CD4-positive, alpha-beta T cell treated with Interferon gamma for 1 hour (primary cell): ENCODE results near the gene PROCA1.

Experiments used
- DNase-seq: peaks from one replicate; pipeline ENCODE4 v3.0.0-alpha.2; 2020

Gene PROCA1, protein sequence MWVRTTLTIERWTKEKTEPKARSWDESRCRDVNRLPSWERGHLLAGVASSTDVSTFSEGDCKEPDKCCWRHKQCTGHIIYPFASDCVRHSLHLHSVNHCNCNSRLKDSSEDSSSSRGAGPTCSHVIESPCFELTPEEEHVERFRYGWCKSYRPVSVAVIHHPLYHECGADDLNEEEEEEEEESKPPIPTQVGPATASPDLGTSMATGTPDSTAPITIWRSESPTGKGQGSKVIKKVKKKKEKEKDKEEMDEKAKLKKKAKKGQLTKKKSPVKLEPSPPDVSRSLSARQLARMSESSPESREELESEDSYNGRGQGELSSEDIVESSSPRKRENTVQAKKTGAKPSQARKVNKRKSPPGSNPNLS

DNA sequence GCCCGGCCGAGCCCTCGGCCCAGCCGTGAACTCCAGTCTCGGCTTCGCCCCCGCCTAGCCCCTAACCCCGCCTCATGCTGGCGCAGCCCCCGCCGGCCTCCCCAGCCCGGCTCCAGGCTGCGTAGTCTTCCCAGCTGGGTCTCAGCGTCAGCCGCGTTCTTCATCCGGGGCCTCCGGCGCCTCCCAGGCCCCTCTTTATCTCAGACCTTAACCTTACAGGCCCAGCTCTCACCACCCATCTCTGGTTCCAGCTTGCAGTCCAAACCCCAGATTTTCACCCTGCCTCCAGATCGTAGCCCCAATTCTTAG, at the start of gene PROCA1:
Gene PROCA1 (minus strand): TSS at position 166 of the 309 bp plus-strand sequence. CDS start 228 bp downstream, outside the sequence.
- no peak for DNase-seq

DNA sequence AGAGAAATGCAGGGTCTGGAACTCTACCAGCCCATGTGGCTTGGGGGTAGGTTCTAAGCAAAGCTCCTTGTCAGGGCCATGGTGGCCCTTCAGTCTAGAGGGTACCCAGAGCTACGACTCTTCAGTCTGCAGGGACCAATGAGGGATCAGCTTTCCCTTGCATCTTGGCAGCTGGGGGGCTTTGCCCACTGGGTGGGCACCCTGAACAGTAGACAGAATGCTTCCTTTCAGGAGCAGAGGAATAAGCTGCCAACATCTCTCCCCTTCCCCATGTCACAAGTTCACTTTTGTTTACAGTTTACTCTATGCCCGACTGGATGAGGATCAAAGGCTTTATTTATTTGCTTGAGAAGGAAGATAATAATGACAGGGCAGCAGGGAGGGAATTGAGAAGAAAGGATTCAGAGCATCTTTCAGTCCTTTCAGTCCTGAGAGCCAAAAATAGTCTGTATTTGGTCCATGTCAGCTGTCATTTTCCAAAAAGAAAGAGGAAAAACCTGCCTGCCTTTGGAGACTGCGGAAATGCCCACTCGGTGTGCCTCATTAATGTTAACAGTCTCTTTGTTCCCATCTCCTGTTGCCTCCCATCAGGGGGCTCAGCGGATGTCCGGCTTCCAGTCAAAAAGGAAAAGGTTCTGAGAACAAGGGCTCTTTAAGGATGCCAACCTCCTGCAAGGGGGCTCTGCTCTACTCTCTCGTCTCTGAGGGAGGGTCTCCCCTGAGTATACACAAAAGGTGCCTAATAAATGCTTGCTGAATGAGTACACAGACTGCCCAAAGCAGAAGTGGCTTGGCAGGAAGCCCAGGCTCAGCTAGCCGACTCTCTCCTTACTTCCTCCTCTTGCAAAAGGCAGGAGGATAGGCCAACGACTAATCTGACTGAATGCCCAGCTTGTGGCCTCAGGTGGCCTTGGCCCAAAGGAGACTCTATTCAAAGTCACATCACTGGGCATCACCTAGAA, 49.2 kb upstream of the PROCA1 start:
- DNase-seq, result peak; percentile 34

DNA sequence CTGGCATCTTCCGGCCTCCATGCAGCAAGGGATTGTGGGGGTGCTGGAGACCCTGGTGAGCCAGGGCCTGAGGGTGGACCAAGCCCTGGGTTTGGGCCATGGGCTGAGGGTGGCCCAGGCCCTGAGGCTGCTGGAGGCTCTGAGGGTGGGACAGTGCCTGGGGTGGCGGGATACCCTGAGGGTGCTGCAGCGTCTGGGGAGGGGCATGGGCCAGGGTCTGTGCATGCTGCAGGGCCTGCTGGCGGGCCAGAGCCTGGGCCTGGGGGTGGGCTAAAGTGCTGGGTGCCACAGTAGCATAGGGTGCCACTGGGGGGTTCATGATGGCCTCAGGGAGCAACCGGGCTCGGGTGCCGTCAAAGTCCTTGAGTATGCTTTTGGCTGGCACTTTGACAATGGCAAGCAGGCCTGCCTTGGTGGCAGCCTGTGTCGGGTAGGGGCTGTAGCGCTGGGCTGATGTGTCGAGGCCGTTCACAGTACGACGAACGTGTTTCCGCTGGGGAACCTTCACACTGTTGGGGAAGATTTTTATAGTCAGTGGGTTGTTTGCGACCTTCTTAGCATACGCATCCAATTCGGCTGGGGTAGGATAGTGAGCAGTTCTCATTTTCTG, 47.7 kb upstream of the PROCA1 start:
- no peak for DNase-seq

DNA sequence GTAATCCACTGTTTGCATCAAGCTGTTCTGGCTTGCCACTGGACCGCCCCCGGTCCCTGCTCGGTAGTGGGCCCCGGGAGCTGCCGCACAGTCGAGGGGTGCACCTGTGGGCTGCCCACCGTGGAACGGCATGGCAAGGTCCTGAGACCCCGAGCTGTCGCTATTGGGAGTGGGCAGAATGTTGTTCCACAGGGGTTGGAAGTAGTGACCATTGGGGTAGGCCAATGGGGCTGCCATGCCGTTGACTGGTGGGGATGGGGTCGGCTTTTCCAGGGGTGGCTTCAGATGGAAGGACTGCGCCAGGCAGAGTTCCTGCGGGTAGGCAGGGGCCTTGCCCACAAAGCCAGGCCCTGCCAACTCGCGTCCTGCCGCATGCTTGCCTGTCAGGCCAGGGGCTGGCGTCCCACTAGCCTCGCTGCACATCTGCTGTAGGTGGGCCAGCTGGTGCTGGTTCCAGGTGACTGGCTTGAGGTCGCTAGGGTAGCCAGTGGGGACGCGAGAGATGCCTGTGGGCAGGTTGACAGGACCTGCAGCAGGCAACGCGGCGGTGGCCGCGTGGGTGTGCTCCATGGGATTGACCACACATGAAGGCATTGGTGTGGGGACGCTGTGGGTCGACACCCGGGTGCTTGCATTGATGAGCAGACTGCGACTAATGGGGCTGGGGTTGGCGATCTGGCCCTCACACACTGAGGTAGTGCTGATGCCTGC, 46.9 kb upstream of the PROCA1 start:
- no peak for DNase-seq

DNA sequence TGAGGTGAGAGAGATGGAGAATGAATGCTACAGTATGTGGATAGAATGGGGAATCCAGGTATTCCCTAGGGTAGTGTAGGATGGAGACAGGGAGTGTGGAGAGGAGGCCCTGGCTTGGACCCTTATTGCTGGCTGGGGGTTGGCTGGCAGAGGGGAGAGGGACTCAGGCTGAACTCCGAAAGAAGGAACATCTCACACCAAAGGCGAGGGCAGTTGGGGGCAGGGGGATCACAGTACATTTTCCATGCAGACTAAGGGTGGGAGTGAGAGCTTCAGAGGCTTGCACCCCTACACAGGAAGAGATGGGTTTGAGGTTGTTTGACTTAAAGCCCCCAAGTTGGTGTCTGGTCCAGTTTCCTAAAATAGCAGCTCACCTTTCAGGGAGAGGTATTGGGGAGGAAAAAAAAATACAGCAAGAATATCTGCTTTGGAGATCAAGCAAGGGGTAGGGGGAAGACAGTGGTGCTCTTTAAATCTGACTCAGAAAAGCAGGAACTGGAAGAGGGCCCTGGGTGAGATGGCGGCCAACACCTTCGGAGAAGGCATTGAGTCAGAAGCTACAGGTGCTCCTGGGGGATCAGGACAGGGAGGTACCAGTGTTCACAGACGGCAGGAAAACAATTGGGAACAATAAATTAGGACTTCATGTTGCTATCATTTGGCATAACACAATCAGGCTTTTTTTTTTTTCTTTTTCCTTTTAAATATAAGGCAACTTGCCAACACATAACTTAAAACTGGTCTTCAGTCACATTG, 44.5 kb upstream of the PROCA1 start:
- no peak for DNase-seq

DNA sequence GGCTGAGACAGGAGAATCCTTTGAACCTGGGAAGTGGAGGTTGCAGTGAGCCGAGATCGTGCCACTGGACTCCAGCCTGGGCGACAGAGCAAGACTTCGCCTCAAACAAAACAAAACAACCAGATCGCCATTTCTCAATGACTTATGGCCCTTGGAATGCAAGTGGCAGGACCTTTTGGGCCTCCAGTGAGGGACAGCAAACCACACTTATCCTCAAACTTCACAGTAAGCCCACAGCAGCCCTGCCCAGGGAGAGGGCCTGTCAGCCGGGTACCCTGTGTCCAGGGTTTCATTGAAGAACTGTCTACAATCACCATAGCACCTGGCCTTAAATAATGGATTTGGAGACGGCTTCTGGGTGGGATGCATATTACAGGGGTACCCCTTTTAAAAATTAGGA, 43.8 kb upstream of the PROCA1 start:
- DNase-seq, result no peak

DNA sequence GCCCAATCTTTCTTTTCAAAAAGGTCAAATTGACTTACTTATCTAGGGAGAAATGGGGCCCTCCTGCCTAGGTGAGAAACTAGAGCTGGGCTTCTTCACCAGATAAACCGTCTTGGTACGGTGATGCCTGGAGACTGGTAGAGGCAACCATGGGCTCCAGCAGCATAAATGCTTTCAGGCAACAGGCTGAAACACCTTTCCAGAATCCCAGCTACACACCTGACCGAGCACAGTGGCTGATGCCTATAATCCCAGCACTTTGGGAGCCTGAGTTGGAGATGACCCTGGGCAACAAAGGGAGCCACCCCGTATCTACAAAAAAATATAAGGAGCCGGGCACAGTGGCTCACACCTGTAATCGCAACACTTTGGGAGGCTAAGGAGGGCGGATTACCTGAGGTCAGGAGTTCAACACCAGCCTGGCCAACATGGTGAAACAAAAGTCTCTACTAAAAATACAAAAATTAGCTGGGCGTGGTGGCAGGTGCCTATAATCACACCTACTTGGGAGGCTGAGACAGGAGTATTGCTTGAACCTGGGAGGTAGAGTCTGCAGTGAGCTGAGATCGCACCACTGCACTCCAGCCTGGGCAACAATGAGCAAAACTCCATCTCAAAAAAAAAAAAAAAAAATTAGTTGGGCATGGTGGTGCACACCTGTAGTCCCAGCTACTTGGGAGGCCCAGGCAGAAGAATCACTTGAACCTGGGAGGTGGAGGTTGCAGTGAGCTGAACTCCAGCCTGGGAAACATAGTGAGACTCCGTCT, 40.1 kb upstream of the PROCA1 start:
- DNase-seq, result no peak

DNA sequence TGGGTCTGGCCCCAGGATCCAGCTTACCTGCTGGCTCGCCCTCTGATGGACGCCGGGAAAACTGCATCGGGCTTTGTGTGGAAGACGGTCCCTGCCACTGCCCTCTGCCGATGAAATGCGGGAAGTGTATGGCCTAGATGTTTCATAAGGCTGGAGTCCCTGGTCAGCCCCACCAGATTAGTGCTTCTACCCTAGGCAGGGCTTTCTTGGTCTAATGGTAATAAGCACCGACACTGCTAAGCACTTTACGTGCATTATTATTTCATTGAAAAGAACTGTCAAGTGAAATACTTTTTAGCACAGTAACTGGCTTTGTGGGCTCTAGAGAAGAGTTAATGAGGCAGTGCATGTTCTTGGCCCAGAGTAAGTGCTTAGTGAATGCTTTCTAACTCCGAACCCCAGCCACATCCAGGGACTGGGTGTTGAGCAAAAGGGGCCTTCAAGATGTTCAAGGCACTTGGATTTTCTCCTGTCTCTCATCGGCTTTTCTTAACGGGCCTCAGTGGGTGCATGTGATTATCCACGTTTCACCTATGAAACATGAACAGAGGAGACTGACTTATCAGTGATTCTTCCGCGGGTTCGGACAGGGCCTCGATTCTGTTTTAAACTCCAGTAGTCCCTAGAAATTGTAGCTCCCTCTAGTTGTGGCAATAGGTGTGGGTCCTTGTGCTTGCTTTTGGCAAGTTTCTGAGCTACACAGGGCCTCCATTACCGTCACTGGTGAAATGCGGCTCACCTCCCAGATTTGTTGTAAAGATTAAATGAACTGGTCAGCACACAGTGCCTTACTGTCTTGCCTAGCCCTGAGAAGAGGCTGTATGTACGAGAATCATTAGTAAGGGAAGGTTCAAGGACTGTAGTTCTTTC, 38.7 kb upstream of the PROCA1 start:
- peak; percentile 88 for DNase-seq

DNA sequence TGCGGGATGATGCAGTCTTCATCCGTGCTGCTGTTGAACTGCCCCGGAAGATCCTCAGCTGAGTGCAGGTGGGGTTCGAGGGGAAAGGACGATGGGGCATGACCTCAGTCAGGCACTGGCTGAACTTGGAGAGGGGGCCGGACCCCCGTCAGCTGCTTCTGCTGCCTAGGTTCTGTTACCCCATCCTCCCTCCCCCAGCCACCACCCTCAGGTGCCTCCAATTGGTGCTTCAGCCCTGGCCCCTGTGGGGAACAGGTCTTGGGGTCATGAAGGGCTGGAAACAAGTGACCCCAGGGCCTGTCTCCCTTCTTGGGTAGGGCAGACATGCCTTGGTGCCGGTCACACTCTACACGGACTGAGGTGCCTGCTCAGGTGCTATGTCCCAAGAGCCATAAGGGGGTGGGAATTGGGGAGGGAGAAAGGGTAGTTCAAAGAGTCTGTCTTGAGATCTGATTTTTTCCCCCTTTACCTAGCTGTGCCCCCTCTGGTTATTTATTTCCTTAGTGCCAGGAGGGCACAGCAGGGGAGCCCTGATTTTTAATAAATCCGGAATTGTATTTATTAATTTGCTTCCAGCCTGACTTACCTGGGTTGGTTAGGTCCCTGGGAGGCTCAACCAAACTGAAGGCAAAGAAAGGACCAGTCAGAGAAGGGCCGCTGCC, 38.0 kb upstream of the PROCA1 start:
- no peak for DNase-seq

DNA sequence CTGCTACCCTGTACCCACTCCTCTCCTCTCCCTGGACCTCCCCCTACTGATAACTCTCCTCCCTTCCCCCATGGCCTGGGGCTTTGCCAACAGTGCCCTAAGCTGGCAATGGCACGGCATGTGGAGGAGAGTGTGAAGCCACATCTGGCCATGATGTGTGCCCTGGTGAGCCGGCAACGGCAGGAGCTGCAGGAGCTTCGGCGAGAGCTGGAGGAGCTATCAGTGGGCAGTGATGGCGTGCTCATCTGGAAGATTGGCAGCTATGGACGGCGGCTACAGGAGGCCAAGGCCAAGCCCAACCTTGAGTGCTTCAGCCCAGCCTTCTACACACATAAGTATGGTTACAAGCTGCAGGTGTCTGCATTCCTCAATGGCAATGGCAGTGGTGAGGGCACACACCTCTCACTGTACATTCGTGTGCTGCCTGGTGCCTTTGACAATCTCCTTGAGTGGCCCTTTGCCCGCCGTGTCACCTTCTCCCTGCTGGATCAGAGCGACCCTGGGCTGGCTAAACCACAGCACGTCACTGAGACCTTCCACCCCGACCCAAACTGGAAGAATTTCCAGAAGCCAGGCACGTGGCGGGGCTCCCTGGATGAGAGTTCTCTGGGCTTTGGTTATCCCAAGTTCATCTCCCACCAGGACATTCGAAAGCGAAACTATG, 37.3 kb upstream of the PROCA1 start:
- DNase-seq, result no peak

DNA sequence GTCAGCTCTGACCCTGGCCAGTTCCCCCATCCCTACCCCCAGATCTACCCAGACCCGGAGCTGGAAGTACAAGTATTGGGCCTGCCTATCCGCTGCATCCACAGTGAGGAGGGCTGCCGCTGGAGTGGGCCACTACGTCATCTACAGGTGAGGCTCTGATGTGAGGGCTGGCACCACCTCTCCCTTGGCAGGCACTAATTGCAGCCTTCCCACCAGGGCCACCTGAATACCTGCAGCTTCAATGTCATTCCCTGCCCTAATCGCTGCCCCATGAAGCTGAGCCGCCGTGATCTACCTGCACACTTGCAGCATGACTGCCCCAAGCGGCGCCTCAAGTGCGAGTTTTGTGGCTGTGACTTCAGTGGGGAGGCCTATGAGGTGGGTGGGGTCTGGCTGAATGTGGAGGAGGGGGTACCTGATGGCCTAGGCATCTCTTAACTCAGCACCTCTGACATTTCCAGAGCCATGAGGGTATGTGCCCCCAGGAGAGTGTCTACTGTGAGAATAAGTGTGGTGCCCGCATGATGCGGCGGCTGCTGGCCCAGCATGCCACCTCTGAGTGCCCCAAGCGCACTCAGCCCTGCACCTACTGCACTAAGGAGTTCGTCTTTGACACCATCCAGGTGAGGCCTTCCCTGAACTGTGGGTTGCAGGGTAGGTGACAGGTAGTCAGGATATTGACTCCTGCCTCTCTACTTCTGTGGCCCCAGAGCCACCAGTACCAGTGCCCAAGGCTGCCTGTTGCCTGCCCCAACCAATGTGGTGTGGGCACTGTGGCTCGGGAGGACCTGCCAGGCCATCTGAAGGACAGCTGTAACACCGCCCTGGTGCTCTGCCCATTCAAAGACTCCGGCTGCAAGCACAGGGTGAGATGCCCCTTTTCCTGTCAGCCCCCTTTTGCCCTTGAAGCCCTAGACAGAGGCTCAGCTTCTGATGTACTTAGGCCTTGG, 36.4 kb upstream of the PROCA1 start:
- DNase-seq, result no peak

DNA sequence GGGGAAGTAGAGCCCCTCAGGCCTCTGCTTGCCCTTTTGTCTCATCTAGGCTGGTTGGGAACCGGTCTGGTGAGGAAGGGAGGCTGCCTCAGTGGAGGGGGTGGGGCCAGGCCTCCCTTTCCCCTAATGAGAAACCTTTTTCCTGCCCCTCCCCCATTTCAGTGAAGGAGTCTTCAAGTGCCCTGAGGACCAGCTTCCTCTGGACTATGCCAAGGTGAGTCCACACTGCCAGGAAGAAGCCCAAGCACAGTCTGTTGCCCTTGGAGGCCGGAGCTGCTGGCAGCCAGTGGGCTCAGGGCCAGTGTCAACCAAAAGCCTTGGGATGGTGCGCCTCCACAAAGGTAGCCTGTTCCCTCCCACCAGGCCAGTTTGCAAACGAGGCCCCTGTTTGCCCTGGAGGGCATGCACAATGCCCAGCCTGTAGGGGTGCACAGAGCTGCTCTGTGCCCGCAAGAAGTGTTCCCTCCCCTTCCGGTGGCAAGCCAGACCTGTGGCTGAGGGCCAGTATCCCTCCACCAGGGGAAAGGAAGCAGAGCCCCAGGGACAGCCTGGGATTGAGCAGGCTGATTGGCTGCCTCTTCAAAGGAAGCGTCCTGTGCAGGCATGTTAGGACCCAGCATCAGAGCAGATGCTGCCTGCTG, 35.5 kb upstream of the PROCA1 start:
- no peak for DNase-seq

DNA sequence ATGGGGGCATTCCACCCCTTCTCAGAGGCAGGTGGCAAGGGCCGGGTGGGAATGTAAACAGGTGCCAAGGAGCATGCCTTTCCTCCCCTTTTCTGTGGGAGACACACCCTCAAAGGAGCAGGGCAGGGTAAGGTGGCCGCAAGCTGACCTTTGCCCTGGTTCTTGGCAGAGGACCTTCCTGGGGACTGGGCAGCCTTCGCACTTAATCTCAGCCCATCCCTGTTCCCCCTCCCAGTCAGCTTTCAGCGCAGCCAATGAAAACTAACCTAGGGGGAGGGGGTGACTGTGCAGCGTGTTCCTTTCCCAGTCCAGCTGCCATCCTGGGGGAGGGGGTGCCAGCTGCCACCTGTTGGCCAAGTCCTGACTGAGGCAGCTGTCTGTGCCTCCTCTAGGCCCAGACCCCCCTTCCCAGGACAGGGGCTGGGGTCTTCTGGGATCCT, 34.9 kb upstream of the PROCA1 start:
- DNase-seq, result no peak

DNA sequence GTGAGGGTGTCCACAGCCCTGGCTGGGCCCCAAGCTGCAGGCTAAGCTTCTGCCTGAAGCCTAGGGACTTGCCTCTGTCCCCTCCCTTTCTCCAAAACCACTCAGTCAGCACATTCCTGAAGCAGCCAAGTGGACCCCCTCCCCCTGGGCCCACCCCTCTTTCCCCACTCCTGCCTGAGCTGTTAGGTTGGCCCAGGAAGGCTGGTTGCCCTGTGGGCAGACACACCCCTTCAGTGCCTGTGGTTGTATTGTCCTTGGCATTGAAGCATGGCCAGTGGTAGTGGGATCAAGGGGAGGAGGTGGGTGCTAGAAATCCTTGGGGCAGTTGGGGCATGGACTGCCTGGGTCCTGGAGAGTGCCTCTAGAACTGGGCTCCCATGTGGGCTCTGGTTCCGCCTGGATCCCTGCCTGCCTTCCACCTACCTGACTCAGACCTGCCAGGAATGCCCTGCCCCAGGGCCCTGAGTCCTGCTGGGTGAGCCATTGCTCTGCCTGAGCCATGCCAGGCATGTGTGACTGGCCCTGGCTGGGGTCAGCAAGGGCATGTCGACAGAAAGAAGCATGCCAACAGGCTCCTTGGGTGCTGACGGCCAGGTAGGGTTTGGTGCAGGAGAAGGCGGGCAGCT, 34.2 kb upstream of the PROCA1 start:
- DNase-seq, result no peak

DNA sequence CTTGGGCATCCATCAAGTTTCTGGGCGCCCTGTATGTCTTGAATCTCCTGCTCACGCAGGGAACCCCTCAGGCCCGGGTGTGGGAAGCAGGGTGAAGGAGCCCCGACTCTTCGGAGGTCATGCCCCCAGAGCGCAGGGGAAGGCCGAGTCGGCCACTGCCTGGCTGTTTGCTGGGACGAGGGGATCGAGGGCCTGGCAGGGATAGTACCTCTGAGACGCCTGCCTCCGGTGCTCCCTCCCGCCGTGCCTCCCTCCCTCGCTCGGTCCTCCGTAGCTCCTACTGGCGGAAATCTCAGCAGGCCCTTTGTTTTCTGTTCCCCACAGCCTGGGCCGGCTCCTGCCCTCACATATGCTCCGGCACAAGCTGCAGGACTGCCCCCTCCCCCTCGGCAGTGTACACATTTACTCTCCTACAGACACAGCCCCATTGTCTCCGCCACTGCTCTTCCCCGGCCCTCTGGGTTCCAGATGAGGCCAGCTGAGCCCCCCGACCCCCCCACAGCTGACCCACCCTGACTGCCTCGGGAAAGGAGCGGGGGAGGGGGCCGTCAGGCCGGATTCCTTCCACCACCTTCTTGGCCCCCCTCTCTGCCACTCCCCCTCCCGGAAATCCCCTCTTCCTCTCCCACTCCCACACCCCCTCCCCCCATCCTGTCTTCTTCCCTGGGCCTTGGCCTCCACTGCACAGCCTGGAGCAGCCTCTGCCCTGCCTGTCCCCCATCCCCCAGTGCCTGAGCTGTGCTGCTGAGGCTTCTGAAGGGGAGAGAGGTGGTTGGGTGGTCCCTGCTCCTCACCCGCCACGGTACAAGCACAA, 33.5 kb upstream of the PROCA1 start:
- DNase-seq, result peak; percentile 34
